AG04449 (cell line): ENCODE measurements around the gene PRDM5.

Source experiments
- CTCF ChIA-PET: fragments of 350-600 bp; formaldehyde crosslinking; extraction: SDS; loops from one replicate; lab custom pipeline; 2021; ENCODE audit warnings: antibody characterized with exemption; lab: Yijun Ruan, JAX
- POLR2A ChIA-PET: fragments of 400-600, 350-600 bp; formaldehyde crosslinking; extraction: SDS; loops from one replicate; lab custom pipeline; 2020; ENCODE audit warnings: antibody characterized with exemption, inconsistent platforms; lab: Yijun Ruan, JAX
- DNase-seq: peaks from one replicate; pipeline ENCODE4 v3.0.0-alpha.2; 2010; ENCODE audit warnings: low read depth, low spot score
- H3K4me3 ChIP-seq: 2 replicates; pipeline ENCODE4 v1.5.1; 2011; ENCODE audit warnings: low read depth, mild to moderate bottlenecking, control low read depth, low read length
- TF ChIP-seq, protein P1 (sequence below): IDR thresholded peaks from one replicate; pipeline ENCODE4 v1.5.1; 2011; ENCODE audit warnings: mild to moderate bottlenecking, moderate library complexity, low read length, control low read depth, inconsistent platforms; ENCODE audit not compliant: insufficient read depth; ENCODE audit errors: missing control alignments

Gene PRDM5

DNA sequence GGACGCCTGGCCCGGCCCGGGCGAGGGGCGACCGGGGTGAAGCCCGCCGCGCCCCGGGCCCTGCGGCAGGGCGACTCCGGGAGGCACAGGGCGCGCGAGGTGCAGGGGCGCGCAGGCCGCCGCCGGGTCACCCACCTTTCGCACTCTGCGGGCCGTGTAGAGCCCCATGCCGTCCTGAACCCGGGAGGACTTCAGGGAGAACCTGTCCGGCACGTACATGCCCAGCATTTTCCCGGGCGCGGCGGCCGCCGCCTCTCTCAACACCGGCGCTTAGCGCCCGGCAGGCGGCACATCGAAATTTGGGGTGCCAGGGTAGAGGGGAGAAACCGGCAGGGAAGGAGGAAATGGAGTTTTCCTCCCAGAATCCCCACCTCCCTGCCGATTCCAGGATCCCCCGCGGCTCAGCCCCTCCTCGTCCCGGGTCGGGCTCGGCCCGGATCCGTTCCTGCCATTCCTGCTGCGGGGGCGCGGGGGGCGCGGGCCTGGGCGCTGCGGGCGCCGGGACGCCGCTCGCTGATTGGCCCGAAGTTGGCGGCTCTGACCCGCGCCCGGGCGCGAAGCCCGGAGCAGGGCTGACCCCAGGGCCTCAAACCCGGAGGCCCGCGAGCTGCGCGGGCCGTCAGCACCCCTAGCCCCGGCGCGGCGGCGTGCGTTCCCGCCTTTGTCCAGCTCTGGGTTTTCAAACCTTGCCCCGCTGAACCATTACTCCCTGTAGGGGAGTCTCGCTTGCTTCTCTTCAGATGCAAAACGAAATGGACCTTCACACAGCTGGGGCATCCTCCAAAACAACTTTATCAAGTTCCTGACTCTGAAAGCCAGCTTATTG, at the start of gene PRDM5:
Gene PRDM5, minus strand, starts transcription at position 346 of the 826 bp plus-strand sequence. Its CDS starts 118 bp downstream, at position 228.
- no peak for DNase-seq
- ChIA-PET CTCF (interaction anchor here (1.0 kb wide), 1 partner anchor 205 kb away, joined by 4 read pairs; no protein-coding TSS in a partner anchor), POLR2A (interaction anchor here (0.6 kb wide), 1 partner anchor 25 kb away, joined by 3 read pairs; no protein-coding TSS in a partner anchor)
- peak within 1 kb of the TSS; percentile 69 for H3K4me3 ChIP-seq
- TF ChIP-seq, protein P1, sequence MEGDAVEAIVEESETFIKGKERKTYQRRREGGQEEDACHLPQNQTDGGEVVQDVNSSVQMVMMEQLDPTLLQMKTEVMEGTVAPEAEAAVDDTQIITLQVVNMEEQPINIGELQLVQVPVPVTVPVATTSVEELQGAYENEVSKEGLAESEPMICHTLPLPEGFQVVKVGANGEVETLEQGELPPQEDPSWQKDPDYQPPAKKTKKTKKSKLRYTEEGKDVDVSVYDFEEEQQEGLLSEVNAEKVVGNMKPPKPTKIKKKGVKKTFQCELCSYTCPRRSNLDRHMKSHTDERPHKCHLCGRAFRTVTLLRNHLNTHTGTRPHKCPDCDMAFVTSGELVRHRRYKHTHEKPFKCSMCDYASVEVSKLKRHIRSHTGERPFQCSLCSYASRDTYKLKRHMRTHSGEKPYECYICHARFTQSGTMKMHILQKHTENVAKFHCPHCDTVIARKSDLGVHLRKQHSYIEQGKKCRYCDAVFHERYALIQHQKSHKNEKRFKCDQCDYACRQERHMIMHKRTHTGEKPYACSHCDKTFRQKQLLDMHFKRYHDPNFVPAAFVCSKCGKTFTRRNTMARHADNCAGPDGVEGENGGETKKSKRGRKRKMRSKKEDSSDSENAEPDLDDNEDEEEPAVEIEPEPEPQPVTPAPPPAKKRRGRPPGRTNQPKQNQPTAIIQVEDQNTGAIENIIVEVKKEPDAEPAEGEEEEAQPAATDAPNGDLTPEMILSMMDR, result peak; percentile 24

DNA sequence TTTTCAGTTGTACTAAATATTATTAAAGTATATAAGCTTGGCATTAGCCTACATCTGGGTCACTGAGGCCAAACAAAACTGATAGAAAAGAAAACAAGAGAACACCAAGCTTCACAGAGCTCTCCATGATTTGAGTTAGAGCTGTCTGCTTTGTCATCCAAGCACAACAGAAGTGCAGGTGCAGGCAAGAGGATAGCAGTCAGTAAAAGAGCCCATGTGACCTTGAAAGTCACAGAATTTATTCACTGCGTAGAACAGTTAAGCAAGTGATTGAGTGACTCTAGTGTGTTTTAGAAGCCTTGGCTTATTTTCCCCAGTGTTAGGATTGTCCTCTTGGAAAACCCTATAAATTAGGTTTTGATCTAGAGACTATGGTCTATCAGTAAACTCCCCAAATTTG, 49.4 kb upstream of the PRDM5 start:
- CTCF ChIA-PET, result no interaction called here
- TF ChIP-seq, protein P1, result no peak
- DNase-seq, result no peak
- H3K4me3 ChIP-seq, result no peak overlapping the region
- POLR2A ChIA-PET, result no interaction called here

DNA sequence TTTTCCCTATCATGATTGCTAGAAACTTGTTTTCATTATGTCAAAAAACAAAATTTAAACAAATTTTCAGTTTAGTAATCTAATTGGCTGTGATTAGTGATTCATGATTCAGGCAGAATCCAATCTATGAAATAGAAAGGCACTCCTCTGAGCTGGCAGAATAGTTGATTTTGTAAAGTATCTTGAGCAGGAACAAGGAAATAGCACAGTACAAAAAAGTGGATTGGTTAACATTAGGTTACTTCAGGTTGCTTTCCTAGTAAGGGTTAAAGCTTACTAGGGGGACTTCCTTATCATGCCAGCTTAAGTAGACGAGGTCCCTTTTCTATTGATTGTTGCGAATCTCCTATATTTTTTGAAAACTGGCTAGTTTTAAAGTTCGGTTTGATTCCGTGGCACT, 43.4 kb upstream of the PRDM5 start:
- CTCF ChIA-PET, result no interaction called here

DNA sequence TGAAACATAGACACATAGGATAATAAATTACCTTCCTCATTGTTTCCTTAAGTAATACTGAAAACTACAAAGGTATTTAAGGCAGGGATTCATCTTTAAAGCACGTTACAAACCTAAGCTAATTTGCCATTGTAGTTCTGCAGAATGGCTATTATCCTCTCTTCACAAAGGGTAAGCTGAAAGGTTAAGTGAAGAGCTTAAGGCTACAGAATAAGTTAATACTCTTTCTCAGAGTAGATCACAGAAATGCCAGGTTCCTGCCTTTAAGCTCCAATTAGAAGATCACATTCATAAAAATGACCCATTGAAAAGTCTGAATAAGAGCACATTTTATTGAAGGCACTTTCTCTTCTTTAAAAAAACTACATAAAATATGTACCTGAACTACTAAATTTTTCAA, 42.1 kb upstream of the PRDM5 start:
- TF ChIP-seq, protein P1, result no peak
- ChIA-PET CTCF (no interaction called here), POLR2A (no interaction called here)
- DNase-seq, result no peak
- no peak overlapping the region for H3K4me3 ChIP-seq

More for the DNA sequence above, 43.4 kb upstream of the PRDM5 start:
- TF ChIP-seq, protein P1, result no peak
- no peak overlapping the region for H3K4me3 ChIP-seq
- POLR2A ChIA-PET, result no interaction called here
- DNase-seq, result no peak

- ChIA-PET POLR2A (no interaction called here), CTCF (interaction anchor here (1.1 kb wide), 1 partner anchor 14 kb away, joined by 3 read pairs; no protein-coding TSS in a partner anchor)
- DNase-seq, result no peak
- H3K4me3 ChIP-seq, result no peak overlapping the region
- TF ChIP-seq, protein P1, result no peak
These were observed 40.9 kb upstream of the PRDM5 start for GRCh38 chr4:120963449-120963848.

- TF ChIP-seq, protein P1, result no peak
- ChIA-PET CTCF (interaction anchor here (1.2 kb wide), 1 partner anchor 18 kb away, joined by 3 read pairs; no protein-coding TSS in a partner anchor), POLR2A (no interaction called here)
- no peak overlapping the region for H3K4me3 ChIP-seq
- DNase-seq, result no peak
These were observed 38.2 kb upstream of the PRDM5 start for GRCh38 chr4:120960656-120961267.
